SK-N-SH treated with all-trans-retinoic acid at 6 μM for 48 hours (cell line): ENCODE data around the gene ARPC3.
"Not testable (repeated sequence)": the region's sequence is repeated elsewhere in the genome, so short reads cannot be mapped to it uniquely, and the experiment has no call there.

ENCODE experiments used
- CREB5 ChIP-seq: fragments of 250-450 bp; sonication (Bioruptor Pico); IDR thresholded peaks from 2 replicates; pipeline ENCODE4 v1.5.1; 2020; ENCODE audit warnings: low read depth, mild to moderate bottlenecking, moderate library complexity
- ESRRG ChIP-seq: fragments of 250-450 bp; sonication (Bioruptor Pico); IDR thresholded peaks from 2 replicates; pipeline ENCODE4 v1.6.1; 2021; ENCODE audit warnings: mild to moderate bottlenecking
- ZFP3 ChIP-seq: fragments of 250-450 bp; sonication (Bioruptor Pico); IDR thresholded peaks from 2 replicates; pipeline ENCODE4 v1.5.0; 2020; ENCODE audit warnings: mild to moderate bottlenecking, moderate library complexity
- ZNF70 ChIP-seq: fragments of 450-650 bp; formaldehyde crosslinking; IDR thresholded peaks from 2 replicates; pipeline ENCODE4 v1.5.0; 2020; ENCODE audit warnings: mild to moderate bottlenecking, moderate library complexity

GRCh38 chr12:110429676-110430075 is 20.5 kb downstream of the ARPC3 start:
- not testable (repeated sequence) for TF ChIP-seq ZFP3 (CRISPR knock-in tag); CREB5 (CRISPR knock-in tag); ESRRG (CRISPR knock-in tag); ZNF70
